ENCODE measurements around the gene CMIP.
"Not testable (repeated sequence)": the region's sequence is repeated elsewhere in the genome, so short reads cannot be mapped to it uniquely, and the experiment has no call there.

Gene CMIP

DNA sequence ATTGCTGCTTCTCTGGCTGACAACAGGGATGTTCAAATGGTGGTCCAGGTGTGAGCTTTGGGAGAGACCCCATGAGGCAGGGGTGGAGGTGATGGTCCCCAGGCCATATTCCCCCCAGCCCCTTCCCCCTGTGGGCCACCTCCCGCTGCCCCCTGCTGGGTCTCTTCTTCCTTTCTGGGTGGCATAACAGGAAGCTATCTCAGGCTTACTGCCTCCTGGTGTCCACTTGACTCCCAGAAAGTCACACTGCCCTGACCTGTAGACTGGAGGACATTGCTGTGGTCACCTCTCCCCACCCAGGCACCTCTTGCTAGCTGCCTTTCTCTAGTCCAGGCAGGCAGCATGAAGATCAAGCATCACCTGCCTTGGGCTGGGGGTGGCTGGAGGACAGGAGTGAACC is 288.1 kb downstream of the CMIP start:
- no peak for DNase-seq

DNA sequence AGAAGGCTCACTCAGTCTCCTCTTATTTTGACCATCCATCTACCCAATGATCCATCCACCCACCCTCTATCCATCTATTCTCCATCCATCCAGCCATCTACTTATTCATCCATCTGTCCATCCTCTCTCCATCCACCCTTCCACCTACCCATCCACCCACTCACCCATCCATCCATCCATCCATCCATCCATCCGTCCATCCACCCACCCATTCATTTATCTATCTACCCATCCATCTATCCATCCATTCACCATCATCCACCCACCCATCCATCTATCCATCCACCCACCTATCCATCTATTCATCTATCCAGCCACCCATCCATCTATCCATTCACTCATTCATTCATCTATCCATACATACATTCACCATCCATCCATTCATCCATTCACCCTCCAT is 288.7 kb downstream of the CMIP start:
- DNase-seq: no peak

DNA sequence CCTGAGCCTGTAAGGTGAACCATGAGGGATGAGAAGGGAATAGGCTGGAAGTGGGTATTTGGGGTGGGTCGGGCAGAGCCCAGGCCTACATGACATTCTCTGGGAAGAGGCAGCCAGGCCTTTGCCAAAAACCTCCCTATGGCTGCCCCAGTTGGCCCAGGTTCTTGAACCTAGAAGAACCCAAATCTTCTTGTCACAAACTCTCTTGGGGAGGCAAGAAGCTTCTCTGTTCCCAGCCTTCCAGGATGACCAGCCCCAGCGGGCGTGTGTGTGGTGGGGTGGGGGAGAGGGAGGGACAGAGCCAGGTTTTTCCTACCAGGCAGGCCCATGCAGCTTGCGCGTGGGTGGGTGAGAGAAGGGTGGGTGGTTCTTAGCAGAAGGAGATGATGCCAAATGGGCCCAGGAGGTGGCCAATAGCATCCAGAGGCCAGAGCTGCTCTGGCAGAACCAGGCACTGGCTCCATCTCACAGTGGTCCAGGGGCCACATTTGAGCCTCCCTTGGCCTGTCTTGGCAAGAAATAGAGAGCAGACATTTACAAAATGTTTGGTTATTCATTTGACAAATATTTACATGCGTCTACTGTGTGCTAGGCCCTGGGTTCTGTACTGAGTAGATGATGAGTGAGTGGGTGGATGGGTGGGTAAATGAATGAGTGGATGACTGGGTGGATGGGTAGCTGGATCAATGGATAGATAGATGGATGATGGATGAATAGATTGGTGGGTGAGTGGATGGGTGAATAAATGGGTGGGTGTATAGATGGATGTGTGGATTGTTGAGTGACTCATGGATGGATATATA is 290.2 kb downstream of the CMIP start:
- DNase-seq: no peak

DNA sequence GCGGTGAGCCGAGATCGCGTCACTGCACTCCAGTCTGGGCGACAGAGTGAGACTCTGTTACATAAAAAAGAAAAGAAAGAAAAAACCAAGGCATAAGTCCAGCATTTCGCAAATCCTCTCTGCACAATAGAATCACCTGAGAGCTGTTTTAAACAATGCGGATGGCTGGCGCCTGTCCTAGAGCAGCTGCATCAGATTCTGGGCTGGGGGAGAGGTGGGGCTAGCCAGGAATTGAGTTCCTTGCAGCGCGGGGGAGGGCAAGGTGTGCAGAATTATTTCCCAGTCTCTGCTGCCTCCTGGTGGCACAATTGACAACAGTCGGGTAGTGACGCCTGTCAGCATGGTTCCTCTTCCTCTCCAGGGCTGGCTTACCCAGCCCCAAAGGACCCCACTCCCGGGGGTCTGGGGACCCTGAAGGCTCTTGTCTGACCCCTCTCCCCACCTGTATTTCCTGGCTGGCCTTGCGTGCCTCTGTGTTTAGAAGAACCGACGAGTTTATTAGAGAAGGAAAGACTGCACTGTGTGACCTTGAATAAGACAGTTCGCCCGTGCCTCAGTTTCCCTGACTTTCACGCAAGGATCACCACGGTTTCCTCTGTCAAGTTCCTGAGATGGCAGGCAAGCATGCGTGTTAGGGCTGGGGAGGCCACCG is 293.4 kb downstream of the CMIP start:
- peak; percentile 72 to 89 (median 82) for DNase-seq

DNA sequence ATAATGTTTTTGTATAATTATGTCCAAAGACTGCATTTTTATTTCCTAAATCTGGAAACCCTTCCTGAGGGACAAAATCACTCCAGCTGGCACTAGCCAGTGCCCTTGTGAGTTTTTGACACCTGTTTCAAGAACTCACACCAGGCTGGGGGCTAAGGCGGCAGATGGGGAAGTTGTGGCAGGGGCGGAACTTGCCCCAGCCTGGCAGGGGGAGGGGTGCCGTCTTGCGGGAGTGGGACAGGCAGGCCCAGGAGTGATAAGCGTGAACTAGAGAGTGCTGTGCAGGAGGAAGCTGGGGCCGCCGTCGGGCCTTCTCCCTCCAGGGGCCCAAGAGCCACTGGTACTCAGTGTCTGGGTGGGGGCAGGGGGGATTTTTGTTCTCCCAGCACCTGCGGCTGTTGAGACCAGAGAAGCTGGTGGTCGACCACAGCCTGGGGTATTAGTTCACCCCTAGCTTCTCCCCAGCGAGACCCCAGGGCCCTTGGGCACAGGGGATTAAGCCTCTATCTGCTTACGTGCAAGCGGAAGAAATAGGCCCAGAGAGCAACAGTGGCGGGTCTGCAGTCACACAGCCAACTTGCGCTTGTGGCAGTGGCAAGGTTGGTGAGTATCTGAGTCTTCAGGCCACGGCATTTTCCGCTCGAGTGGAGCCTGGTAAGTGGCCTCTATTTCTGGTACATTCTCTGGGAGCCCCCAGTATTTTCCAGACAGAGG is 294.3 kb downstream of the CMIP start:
- DNase-seq: no peak

DNA sequence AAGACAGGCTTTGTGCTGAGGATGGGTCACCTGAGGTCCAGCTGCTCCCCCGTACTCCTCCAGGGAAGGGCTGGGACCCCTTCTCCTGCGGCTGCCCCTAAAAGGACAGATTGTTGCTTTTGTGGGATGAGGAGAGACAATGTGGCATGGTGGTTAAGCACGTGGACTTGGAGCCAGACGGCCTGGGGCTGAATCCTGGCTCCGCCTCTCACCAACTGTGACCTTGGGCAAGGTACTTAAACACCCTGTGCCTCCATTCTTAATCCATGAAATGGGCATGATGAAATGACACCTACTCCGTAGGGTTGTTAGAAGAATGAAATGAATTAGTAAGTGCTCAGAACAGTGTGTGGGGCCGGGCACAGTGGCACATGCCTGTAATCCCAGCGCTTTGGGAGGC is 294.9 kb downstream of the CMIP start:
- no peak for DNase-seq

DNA sequence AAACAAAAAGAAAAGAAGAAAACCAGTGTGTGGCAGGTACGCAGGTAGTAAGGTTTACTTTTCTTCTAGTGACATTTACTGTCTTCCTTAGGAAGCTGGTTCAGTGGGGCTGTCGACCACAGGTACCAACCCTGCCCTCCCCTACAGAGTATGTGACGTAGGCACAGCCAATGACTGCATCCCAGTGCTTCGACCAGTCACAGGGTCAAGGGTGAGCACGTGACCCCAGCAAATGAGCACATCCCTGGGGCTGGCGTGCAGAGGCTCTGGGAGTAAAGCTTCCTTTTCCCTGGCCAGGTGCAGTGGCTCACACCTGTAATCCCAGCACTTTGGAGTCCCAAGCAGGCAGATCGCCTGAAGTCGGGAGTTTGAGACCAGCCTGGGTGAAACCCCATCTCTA is 295.6 kb downstream of the CMIP start:
- DNase-seq: no peak

DNA sequence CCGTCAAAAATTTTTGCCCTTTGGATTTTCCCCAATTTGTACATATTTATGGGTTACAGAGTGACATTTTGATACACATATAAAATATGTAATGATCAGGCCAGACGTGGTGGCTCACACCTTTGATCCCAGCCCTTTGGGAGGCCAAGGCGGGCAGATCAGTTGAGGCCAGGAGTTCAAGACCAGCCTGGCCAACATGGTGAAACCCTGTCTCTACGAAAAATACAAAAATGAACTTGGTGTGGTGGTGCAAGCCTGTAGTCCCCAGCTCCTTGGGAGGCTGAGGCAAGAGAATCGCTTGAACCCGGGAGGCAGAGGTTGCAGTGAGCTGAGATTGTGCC is 296.8 kb downstream of the CMIP start:
- DNase-seq: not testable (repeated sequence)

DNA sequence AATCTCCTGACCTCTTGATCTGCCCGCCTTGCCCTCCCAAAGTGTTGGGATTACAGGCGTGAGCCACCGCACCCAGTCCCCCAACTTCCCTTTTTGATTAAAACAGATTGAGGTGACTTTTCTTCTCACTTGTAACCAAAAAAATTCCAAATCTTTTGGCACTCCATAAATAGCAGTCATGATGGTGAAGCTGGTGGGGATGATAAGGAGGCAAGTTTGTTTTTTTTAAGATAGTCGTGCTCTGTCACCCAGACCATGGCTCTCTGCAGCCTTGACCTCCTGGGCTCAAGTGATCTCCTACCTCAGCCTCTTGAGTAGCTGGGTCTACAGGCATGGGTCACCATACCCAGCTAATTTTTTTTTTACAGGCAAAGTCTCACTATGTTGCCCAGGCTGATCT is 299.8 kb downstream of the CMIP start:
- no peak for DNase-seq

DNA sequence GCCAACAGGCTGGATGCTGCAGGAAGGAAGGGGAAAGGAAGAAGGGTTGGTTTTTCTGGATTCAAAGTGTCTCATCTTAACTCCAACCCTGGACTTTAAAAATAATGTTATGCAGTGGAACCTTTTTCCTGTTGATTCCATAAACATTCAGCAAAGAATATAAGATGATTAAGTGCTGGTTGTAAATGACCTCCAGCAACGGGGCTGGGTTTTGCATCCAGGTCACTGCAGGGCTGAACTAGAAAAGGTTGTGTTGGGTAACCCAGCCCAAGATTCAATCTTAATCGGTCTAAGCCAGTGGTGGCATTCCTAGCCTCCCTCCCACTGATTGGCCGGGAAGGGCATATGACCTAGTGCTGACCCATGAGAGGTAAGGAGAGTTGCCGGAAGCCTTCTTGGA is 300.3 kb downstream of the CMIP start:
- DNase-seq: no peak

DNA sequence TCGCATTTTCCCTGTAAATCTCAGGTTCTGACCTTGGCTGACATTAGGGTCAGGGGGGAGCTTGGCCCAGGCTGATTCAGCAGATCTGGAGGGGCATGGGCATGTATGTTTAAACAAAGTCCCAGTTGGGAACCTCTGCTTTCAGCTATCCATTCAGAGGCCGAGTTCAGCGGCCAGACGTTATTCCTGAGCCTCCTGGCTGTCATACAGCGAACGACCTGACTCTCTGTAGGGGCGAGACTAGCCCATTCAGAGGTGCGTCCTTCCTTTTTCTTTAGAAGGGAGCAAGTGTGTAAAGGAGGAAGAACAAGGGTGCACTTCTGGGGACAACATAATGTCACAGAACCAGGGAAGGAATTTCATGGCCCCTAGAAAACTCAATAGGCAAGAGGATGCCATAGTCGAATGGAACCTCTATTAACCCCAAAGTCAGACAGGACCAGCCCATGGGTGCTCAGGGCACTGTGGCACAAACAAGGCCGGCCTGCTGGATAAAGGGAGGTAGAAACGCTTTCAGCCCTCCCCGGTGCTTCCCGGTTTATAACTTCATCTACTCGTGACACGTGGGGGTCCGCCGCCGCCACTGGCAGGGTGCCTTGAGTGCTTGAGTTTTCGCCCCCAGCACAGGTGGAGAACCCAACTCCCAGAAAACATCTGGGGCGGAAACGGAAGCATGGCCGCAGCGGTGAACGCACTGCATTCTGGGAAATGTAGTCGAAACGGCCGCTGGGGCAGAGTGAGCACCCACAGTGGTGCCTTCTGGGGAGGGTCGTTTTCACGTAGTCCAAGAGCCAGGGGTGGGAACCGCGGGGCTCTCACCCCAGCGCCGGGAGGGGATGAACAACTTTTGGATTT is 301.3 kb downstream of the CMIP start:
- DNase-seq: peak; percentile 23 to 72 (median 60)

DNA sequence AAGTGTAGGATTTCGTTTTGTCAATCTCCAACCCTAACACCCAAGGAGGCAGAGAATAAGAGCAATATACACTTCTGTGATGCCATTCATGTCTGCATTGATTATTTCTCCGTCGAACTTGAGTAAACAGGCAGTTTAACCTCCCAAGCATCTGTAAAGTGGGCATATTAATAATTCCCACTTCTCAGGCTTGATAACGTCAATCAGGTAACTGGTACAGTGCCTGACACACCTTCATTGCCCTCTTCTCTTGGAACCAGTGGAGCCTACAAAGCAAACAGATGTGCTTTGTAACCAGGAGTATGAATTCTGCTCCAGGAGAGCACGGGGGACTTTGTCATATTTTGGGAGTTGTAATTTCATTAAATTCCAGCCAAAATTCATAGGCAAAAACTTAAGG is 302.0 kb downstream of the CMIP start:
- DNase-seq: no peak

DNA sequence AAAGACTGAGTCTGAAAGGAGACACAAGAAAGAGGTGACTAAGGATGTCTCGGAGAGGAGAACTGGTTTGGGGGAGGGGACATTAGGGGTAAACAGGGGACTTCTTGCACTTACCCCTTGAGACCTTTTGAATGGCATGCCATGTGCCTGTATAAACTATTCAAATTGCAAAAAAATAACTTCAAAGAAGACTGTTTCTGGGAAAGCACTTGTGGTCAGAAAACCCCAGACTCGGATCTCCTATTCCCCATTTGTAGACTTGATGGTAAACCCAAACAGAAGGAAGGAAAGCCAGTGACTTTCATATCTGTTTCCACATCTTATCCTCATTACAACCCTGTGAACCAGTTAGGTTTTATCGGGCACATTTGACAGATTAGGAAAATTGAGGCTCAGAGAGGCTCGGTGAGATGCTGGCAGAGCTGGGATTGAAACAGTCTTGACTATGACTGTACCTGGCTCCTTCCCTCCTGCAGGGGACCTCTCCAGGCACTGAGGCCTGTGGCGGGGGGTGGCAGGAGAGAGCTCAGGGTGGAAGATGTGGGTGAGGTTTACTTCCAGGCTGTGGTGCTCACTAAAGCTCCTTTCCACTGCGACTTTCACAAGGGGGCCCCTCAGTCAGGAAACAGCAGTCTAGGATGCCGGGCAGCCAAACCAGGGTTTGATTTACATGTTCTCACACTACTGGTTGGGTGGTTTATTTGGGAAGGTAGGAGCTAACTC is 304.0 kb downstream of the CMIP start:
- no peak for DNase-seq

DNA sequence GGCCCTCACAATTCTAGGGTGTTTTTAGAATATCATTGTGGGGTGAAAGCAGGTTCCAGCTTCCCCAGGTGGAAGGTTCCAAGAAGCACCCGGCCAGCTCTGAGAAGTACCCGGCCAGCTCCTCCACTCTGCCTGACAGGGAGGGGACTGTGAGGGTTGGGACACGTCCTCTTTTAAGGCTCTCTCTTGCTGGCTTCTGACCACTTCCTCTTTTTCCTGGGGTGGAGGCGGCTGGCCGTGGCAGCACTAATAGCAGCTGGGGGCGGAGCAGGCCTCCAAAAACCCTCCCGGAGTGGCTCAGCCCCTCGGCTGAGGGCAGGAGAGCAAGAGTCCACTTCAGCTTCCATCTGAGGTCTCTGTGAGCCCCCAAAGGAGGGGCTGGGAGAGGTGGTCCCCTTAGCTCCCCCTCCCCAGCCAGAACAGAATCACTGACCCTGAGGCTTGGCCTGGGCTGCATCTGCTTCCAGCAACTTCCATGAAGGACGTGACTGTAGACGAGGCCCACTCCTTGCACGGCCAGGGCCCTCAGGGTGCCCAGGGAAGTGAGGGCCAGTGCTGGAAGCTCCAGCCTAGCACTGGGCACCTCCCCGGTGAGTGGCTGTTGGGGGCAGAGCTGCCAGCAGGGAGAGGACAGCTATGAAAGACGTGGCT is 307.7 kb downstream of the CMIP start:
- DNase-seq: no peak

DNA sequence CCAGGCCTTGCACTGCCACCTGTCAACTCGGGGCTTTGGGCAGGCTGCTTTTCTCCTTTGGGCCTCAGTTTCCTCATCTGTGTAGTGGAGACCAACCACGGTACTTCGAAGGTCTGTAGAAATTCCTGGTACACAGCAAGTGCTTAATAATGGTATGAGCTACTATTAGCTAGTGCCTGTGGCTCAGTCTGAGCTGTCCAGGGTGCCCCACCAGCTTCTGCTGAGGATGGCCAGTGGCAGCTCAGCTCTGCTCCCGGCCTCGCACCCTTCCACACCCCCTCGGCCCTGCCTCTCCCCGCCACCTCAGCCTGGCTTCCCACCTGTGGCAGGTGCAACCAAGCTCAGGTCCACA is 308.2 kb downstream of the CMIP start:
- no peak for DNase-seq

DNA sequence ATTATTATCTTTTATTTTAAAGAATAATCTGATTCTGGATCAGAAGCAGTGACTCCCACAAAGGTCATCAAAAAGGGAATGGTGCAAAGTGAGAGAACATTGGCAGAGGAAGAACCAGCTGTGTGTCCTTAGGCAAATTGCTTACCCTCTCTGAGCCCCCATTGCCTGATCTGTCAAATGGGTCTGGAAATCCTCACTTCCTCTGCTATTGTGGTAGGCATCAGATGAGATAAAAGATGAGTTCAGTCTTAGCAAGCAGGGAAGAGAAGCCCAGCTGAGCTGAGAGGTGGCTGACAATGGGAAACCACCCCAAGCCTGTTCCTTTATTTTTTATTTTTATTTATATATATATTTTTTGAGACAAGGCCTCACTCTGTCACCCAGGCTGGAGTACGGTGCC is 310.2 kb downstream of the CMIP start:
- DNase-seq: no peak

DNA sequence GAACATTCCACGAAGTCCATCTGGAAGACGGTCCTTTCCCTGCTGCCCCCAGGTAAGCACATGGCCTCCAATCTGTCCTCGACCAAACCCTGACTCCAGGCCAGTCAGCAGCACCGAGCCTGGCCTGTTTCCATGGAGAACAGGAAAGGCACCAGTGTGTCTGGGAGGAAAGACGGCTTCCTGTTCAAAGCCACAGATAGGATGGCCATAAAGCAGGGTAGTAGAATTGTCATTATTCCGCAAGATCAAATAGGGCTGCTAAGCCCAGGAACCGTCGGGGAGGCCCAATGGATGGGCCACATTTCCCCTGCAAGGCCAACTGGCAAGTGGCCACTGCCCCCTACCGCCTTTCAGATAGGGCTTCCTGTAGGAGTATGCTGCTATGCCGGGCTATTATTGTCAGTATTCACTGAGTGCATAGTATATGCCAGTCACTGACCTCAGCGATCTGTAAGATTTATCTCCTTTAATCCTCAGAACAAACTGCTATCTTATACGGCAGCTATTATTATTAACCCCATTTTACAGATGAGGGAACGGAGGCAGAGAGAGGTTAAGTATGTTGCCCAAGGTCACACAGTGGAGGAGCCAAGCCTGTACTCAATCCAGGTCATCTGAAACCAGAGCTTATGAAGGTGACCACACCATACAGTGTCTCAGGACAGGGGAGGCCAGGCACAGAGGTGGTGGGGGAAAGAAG is 311.5 kb downstream of the CMIP start:
- no peak for DNase-seq

DNA sequence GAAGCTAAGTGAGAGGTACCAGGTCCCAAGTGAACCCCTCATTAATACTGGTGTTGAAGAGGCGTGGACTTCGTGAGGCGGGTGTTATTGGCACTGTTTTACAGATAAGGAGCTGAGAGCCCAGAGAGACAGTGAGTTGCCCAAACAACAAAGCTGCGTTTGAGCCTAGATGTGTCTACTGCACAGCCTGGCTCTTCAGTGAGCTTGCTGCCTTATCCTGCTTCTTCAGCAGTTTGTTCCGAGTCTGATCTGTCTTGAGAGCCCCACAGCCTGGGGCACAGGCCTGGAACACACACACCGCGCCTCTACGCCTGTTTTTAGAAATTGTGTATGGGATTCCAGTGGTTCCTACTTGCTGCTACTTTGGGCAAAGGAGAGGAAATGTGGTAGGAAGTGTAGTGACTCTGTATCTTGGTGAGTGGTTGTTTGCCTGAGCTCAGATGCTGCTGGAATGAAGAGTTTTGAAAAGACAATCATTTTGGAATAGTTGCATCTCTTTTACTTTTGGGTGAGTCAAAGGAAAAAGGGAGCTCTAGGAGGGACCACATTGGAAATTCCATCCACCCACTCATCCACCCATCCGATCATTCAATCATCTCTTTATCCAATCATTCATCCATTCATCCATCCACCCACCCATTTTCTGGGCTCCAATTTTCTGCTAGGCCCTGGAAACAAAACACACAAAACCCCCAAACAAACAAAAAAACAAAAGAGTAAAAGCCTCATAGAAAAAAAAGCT is 312.2 kb downstream of the CMIP start:
- no peak for DNase-seq

DNA sequence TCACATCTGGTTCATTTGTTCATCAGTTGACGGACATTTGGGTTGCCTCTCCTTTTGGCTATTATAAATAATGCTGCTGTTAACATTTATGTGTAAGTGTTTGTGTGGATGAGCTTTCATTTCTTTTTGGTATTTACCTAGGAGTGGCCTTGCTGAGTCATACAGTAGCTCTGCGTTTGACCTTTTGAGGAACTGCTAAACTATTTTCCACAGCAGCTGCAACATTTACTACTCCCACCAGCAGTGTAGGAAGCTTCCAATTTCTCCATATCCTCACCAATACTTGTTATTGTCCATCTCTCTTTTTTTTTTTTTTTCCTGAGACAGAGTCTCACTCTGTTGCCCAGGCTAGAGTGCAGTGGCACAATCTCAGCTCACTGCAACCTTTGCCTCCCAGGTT is 313.8 kb downstream of the CMIP start:
- DNase-seq: no peak
